HG02884 (cell line): ENCODE measurements around the gene NPSR1.
"Not testable (repeated sequence)": the region's sequence is repeated elsewhere in the genome, so short reads cannot be mapped to it uniquely, and the experiment has no call there.

ENCODE experiments used
- ATAC-seq: cut with Tn5 transposase; IDR thresholded peaks from one replicate; pipeline ENCODE4 v1.9.1; 2021; ENCODE audit warnings: mild to moderate bottlenecking, moderate library complexity; ENCODE audit not compliant: unreplicated experiment

NPSR1 gene

DNA sequence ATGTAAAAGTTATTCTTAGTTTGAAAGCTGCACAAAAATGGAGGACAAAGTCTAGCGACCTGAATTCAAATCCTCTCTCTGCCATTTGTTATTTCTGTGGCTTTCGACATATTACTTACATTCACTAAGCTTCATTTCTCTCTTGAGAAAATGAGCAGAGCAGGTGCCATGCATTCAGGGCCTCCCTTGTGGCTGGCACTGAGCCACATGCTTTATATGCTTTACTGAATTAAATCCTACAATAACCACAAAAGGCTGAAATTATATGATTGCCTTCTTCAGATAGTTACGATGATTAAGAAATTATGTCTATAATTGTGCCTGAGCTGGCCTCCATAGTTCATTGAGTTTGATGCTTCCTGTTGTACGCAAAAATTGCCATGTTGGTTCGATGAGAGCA, 98.7 kb downstream of the NPSR1 start:
- ATAC-seq = no peak

DNA sequence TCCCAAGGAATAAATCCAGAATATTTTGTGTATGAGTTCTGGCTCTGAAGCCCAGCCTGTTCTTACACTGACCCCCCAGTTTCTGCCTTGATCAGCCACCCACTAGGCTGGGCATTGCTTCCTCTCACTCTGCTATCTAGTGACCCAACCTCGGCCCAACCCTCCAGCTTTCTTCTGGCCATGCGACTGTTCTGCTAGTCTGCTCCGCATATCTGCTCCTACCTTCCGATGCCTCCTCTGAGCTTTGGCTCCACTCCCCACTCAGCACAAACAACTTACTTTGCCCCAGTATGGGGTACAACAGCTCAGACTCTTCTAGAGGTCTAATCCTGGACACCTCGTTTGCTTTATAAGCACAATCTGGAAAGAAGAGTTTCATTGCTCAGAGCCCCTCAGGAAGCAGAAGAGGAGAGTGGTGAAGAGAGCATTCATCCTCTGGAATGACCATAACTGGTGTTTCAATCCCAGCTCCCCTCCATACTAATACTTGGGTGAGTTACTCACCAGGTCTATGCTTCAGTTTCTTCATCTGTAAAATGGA, 99.6 kb downstream of the NPSR1 start:
- ATAC-seq = no peak

- no peak for ATAC-seq
Observed at GRCh38 chr7:34758111-34758601, 100.1 kb downstream of the NPSR1 start.

DNA sequence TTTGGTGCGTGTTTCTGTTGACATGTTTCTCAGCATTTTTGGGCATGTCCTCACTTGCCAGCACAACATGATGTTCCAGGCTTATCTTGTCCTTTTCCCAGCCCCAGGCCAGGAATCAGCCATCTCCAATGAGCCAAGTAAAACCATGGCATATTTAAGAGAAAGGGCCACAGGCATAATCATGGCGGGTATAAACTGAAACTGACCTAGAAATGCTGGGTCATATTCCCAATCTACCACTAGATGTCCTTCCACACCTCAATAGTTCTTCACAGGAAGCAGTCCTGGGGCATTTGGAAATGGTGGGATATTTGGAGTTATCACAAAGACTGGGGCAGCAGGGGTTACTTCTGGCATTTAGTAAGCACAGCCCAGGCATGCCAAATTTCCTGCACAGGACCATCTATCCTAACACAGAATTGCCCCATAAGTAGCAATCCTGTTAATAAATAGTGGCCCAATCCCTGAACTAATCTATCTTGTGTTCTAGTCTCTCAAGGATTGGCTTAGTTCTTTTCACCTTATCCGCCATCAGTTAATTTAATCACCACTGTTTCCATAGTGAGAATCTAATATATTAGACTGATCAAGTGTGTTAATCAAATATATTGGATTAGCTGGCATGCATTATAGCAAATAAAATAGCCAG, 101.6 kb downstream of the NPSR1 start:
- peak; percentile 59 for ATAC-seq

DNA sequence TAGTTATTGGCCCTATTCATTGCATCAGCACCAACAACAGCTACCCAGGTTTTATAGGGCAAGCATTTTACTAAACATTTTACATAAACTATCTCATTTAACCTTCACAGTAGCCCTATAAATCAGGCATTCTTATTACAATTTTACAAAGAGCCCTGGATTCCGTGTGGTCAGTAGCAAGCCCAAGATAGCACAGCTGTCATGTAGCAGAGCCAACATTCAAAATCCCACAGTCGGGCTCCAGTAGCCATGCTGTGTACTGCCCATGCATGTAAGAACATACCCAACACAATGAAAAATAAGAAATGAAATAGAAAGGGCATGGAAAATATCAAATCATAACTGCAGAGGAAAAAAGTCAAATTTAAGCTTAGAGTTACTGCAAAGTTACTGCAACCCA, 102.3 kb downstream of the NPSR1 start:
- no peak for ATAC-seq

DNA sequence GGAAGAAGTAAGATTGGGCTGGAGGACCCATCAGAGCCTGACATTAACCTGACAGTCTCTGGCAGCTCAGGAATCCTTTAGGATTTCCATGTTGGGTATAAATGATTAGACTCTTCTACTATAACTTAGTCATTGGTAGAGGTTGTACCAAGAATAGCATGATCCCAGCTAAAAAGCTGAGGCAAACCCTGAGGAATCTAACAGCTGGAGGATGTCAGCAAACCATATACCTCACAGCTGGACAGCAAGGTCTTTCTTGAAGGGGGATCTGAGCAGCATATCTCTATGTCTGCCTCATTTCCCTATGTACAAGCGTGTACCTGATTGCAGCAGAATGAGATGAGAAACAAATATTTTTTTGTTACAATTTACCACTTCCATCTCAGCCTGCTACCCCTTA, 103.2 kb downstream of the NPSR1 start:
- no peak for ATAC-seq

GRCh38 chr7:34761627-34762026, 103.6 kb downstream of the NPSR1 start:
- no peak for ATAC-seq

GRCh38 chr7:34762764-34763163, 104.7 kb downstream of the NPSR1 start:
- no peak for ATAC-seq

GRCh38 chr7:34772296-34772938, 114.4 kb downstream of the NPSR1 start:
- no peak for ATAC-seq

DNA sequence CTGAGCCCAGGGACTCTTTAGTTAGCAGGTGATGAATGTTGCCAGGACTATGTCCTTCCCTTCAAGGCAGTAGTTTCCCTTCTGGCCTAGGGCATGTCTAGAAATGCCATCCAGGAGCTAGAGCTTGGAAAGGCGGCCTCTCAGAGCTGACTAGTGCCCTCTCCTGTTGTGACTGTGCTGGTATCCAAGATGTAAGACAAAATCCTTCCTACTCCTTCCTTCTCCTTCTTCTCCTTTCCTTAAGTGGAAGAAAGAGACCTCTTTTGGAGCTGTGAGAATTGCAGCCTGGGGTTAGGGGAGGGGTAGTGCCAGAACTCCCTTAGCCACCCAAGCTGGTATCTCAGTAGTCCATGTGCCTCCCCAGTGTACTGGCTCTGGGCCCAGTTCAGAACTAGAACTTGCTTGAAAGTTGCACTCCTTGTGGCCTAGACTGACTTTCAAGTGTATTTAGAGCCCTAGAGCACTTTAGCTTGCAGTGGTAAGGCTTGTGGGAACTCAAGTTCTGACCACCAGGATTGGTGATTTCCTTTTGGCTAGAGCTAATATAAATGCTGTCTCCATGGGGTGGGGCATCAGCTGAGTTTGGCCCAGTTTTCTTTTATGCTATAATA, 118.8 kb downstream of the NPSR1 start:
- ATAC-seq = no peak

- ATAC-seq = no peak
Observed at GRCh38 chr7:34780546-34780945, 122.5 kb downstream of the NPSR1 start.

- no peak for ATAC-seq
Observed at GRCh38 chr7:34787586-34787985, 129.6 kb downstream of the NPSR1 start.

DNA sequence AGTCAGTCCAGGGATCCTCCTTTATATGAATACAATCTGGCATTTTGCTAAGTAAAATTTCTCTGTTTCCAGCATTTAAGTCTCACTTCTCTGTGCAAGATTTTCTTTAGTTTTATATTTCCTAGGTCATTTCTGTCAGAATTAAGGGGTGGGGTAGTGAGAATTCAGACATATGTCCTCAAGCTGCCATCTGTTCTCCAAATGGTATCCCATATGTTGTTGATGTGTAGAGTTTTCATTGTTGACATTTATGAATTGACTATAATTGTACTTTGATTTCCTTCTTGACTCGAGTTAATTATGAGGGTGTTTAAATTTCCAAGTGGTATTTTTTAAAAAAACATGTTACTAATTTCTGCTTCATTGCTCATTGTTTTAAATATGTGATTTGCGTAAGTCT, 148.8 kb downstream of the NPSR1 start:
- no peak for ATAC-seq

DNA sequence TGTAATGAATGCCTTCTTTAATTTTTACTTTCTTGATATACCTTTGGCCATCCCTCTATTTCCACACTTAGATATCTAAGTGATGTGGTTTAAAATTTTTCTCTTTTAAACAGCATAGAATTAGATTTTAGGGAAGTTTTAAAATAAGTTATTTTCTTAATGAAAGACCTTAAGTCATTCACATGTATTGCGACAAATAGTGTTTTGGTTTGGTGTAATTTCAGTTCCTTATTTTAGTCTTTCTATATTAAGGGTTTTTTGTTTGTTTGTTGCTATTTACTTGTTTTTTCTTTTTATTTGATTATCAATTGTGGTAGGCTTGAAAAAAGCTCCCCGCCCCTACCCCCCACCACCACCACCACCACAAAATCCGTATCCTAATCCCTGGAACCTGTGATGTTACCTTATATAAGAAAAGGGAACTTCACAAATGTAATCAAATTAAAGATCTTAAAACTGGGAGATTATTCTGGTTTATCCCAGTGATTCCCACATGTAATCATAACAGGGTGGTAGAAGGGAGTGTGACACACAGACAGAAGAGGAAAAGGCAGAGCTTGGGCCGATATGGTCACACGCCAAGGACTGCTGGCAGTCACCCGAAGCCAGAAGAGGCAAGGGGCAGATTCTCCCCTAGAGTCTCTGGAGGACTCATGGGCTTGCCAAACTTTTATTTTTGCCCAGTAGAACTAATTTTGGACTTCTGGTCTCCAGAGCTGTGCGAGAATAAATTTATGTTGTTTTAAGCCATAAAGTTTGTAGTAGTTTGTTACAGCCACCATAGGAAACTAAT, 149.7 kb downstream of the NPSR1 start:
- no peak for ATAC-seq

GRCh38 chr7:34814203-34814842, 156.3 kb downstream of the NPSR1 start:
- ATAC-seq = not testable (repeated sequence)

DNA sequence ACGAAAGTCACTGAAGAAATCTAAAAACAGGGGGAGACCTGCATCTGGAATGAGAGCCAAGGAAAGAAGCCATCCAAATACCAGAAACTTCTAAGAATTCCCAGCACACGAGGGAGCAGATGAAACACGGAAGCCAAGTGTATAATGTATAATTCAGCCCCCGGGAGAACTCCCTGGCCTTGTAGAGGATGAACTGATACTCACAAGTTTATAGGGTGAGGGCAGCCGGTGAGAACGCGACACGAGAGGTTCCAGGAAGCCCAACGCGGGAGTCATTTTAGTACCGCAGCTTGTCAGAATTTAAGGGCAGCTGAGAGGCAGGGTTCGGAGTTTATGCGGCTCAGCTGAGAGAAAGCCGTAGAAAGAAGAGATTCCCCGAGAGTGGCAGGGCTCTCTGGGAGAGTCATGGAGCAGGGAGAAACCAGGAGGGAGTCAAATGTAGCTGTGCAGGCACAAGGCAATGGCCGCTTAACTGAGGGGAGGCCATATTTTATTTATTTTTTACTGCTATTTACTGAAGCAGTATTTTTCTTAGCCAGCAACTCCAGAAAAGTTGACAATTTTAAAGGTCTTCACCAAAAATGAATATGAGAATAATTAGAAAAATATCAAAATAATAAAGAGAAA, 164.0 kb downstream of the NPSR1 start:
- ATAC-seq = no peak

DNA sequence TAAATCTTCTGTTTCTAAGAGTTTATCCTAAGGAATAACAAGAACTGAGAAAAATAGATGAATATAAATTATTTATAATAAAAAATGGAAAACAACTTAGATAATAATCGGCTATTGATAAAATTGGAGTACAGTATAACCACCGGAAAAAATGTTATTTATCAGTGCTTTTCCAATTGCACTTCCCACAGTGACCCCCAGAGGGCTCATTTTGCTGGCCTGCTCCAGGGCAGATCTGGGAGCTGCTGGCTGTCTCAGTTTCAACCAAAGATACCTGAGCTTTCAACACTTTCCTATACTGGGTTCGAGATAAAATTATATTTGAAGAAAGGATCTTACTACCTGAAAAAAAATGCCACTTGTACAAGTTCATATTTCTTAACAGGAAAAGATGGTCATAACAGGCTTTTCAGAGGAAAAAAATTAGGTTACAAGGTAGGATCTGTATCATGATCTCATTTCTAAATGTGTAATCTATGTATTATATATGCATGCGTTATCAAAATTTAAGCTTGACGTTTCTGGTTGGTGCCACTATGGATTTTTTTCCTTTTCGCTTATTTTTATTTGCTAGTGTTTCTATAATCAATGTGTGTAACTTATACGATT, 165.7 kb downstream of the NPSR1 start:
- ATAC-seq = peak; percentile 88

GRCh38 chr7:34825221-34825620, 167.2 kb downstream of the NPSR1 start:
- no peak for ATAC-seq

- no peak for ATAC-seq
Observed at GRCh38 chr7:34830390-34830789, 172.4 kb downstream of the NPSR1 start.

GRCh38 chr7:34831436-34831835, 173.4 kb downstream of the NPSR1 start:
- no peak for ATAC-seq
